A549 (cell line): ENCODE results near the gene GJE1. TPM values are rescaled to one million over a fixed set of nuclear protein-coding genes. Genes with fewer than 3 reads are reported as not detected.

Experiments used
- ATAC-seq, 2 experiments: fragments of 200-7000 bp in 1 of 2; fragments of >200 bp in 1 of 2; cut with Nextera tagmentation in 1 of 2; cut with Tn5 transposase in 1 of 2; 3 replicates each; pipeline versions ENCODE4 v1.8.0 to v1.9.1; 2018 to 2020; ENCODE audit warnings: mild to moderate bottlenecking in 1 of 2, moderate library complexity in 1 of 2
- CTCF ChIA-PET: fragments of 300-600 bp; sonication (Branson Sonifier 250); formaldehyde crosslinking; extraction: SDS; loops from one replicate; lab custom pipeline; 2021; ENCODE audit warnings: antibody characterized with exemption, inconsistent platforms; lab: Yijun Ruan, JAX
- POLR2A ChIA-PET: fragments of 350-600 bp; formaldehyde crosslinking; extraction: SDS; loops from one replicate; lab custom pipeline; 2021; ENCODE audit warnings: antibody characterized with exemption, inconsistent platforms; lab: Yijun Ruan, JAX
- DNase-seq, 2 experiments: peaks; one replicate each; pipeline versions ENCODE4 v3.0.0 to v3.0.0-alpha.2; 2011 to 2016; ENCODE audit warnings: low read depth in 1 of 2, low spot score in 1 of 2
- FAIRE-seq: peaks from 2 replicates; lab custom pipeline; 2011; peaks lifted over from hg19 to GRCh38; lab: Jason Lieb, UNC
- H3K27ac ChIP-seq, 2 experiments: fragments of >200 bp; sonication (Bioruptor Twin); formaldehyde crosslinking; 3 replicates each; pipeline ENCODE4 v1.5.1; 2016 to 2017
- H3K4me1 ChIP-seq: fragments of >200 bp; sonication (Bioruptor Twin); formaldehyde crosslinking; 3 replicates; pipeline ENCODE4 v1.6.1; 2016
- H3K4me2 ChIP-seq: fragments of >200 bp; sonication (Bioruptor Twin); formaldehyde crosslinking; 3 replicates; pipeline ENCODE4 v1.6.1; 2016
- H3K4me3 ChIP-seq: fragments of >200 bp; sonication (Bioruptor Twin); formaldehyde crosslinking; 3 replicates; pipeline ENCODE4 v1.5.1; 2016
- H3K9me3 ChIP-seq: fragments of >200 bp; sonication (Bioruptor Twin); formaldehyde crosslinking; 3 replicates; pipeline ENCODE4 v1.6.1; 2016
- BHLHE40 ChIP-seq: IDR thresholded peaks from 2 replicates; pipeline ENCODE4 v1.6.1; 2012; ENCODE audit warnings: low read depth, low read length, inconsistent platforms
- CBX8 ChIP-seq: fragments of 200-600 bp; sonication (generic); IDR thresholded peaks from 2 replicates; pipeline ENCODE4 v1.6.1; 2016
- CEBPB ChIP-seq, 2 experiments: fragments of >200 bp in 1 of 2; sonication (Bioruptor Twin) in 1 of 2; formaldehyde crosslinking in 1 of 2; IDR thresholded peaks; 2 replicates each; pipeline ENCODE4 v1.6.1; 2012 to 2016
- CHD2 ChIP-seq: fragments of 150-350 bp; IDR thresholded peaks from 2 replicates; pipeline ENCODE4 v1.6.1; 2014; ENCODE audit warnings: low read length; ENCODE audit not compliant: partially characterized antibody
- CHD4 ChIP-seq: fragments of 200-600 bp; sonication (generic); IDR thresholded peaks from 2 replicates; pipeline ENCODE4 v1.6.1; 2016; ENCODE audit warnings: antibody characterized with exemption, mild to moderate bottlenecking, borderline replicate concordance
- CTCF ChIP-seq: fragments of >200 bp; sonication (Bioruptor Twin); formaldehyde crosslinking; IDR thresholded peaks from 3 replicates; pipeline ENCODE4 v1.5.1; 2016
- E2F6 ChIP-seq: IDR thresholded peaks from 2 replicates; pipeline ENCODE4 v1.6.1; 2012; ENCODE audit warnings: low read depth, borderline replicate concordance
- EHF ChIP-seq: fragments of 250-450 bp; sonication (Bioruptor Pico); IDR thresholded peaks from 2 replicates; pipeline ENCODE4 v1.5.0; 2020; ENCODE audit warnings: mild to moderate bottlenecking
- FOSL2 ChIP-seq, 2 experiments: fragments of 450-650 bp in 1 of 2; fragments of >200 bp in 1 of 2; sonication (Bioruptor Twin) in 1 of 2; formaldehyde crosslinking; IDR thresholded peaks; 2 replicates each; pipeline versions ENCODE4 v1.5.0 to v1.6.1; 2016 to 2020; ENCODE audit warnings: mild to moderate bottlenecking in 1 of 2, moderate library complexity in 1 of 2
- HDAC2 ChIP-seq: fragments of 200-600 bp; sonication (generic); IDR thresholded peaks from 2 replicates; pipeline ENCODE4 v1.6.1; 2016
- HES2 ChIP-seq: fragments of >200 bp; sonication (Bioruptor Twin); formaldehyde crosslinking; IDR thresholded peaks from 2 replicates; pipeline ENCODE4 v1.6.1; 2016
- HMGXB4 ChIP-seq: fragments of 250-450 bp; sonication (Bioruptor Pico); IDR thresholded peaks from 2 replicates; pipeline ENCODE4 v1.5.0; 2021; ENCODE audit warnings: mild to moderate bottlenecking, moderate library complexity, borderline replicate concordance
- HOXA7 ChIP-seq: fragments of 250-450 bp; sonication (Bioruptor Pico); IDR thresholded peaks from 2 replicates; pipeline ENCODE4 v1.5.0; 2020; ENCODE audit warnings: mild to moderate bottlenecking, moderate library complexity
- HOXB5 ChIP-seq: fragments of 250-450 bp; sonication (Bioruptor Pico); IDR thresholded peaks from 2 replicates; pipeline ENCODE4 v1.5.0; 2020; ENCODE audit warnings: mild to moderate bottlenecking, moderate library complexity
- JUN ChIP-seq, 2 experiments: fragments of >200 bp; sonication (Bioruptor Twin); formaldehyde crosslinking; IDR thresholded peaks; 2 replicates in 1 of 2; 3 replicates in 1 of 2; pipeline ENCODE4 v1.6.1; 2016 to 2017
- JUNB ChIP-seq: fragments of >200 bp; sonication (Bioruptor Twin); formaldehyde crosslinking; IDR thresholded peaks from 2 replicates; pipeline ENCODE4 v1.6.1; 2016
- KDM5A ChIP-seq: fragments of 200-600 bp; sonication (generic); IDR thresholded peaks from 2 replicates; pipeline ENCODE4 v1.6.1; 2016; ENCODE audit warnings: antibody characterized with exemption, mild to moderate bottlenecking
- NFE2L2 ChIP-seq: fragments of 150-350 bp; conservative IDR thresholded peaks from 2 replicates; pipeline ENCODE4 v1.6.1; 2014; ENCODE audit warnings: low read length
- NPAS2 ChIP-seq: fragments of 250-450 bp; sonication (Bioruptor Pico); IDR thresholded peaks from 2 replicates; pipeline ENCODE4 v1.8.0; 2022; ENCODE audit warnings: mild to moderate bottlenecking, moderate library complexity, borderline replicate concordance
- NR3C1 ChIP-seq: fragments of >200 bp; sonication (Bioruptor Twin); formaldehyde crosslinking; IDR thresholded peaks from 3 replicates; pipeline ENCODE4 v1.6.1; 2017
- PHF8 ChIP-seq: fragments of 200-600 bp; sonication (generic); IDR thresholded peaks from 2 replicates; pipeline ENCODE4 v1.6.1; 2016; ENCODE audit warnings: low read depth, mild to moderate bottlenecking, antibody characterized with exemption, moderate library complexity, borderline replicate concordance
- POLR2AphosphoS2 ChIP-seq: conservative IDR thresholded peaks from 2 replicates; pipeline ENCODE4 v1.6.1; 2012; ENCODE audit warnings: low read length, improper control_type of control experiment, inconsistent platforms
- RARB ChIP-seq: fragments of 250-450 bp; sonication (Bioruptor Pico); IDR thresholded peaks from 2 replicates; pipeline ENCODE4 v1.8.0; 2021; ENCODE audit warnings: mild to moderate bottlenecking, moderate library complexity
- RNF2 ChIP-seq: fragments of 200-600 bp; sonication (generic); IDR thresholded peaks from 2 replicates; pipeline ENCODE4 v1.6.1; 2016; ENCODE audit warnings: low read depth, mild to moderate bottlenecking, antibody characterized with exemption, moderate library complexity, borderline replicate concordance
- SREBF2 ChIP-seq: fragments of 450-650 bp; IDR thresholded peaks from 2 replicates; pipeline ENCODE4 v1.6.1; 2014; ENCODE audit warnings: mild to moderate bottlenecking, moderate library complexity
- TP53 ChIP-seq: fragments of 250-450 bp; sonication (Bioruptor Pico); IDR thresholded peaks from 2 replicates; pipeline ENCODE4 v1.5.0; 2021; ENCODE audit warnings: mild to moderate bottlenecking, moderate library complexity
- ZC3H11A ChIP-seq: fragments of 450-650 bp; IDR thresholded peaks from 2 replicates; pipeline ENCODE4 v1.6.1; 2014; ENCODE audit warnings: antibody characterized with exemption, mild to moderate bottlenecking
- ZFP36 ChIP-seq: fragments of 450-650 bp; IDR thresholded peaks from 2 replicates; pipeline ENCODE4 v1.6.1; 2014; ENCODE audit warnings: borderline replicate concordance; ENCODE audit not compliant: partially characterized antibody
- ZSCAN20 ChIP-seq: fragments of 250-450 bp; sonication (Bioruptor Pico); IDR thresholded peaks from 2 replicates; pipeline ENCODE4 v1.8.0; 2022; ENCODE audit warnings: mild to moderate bottlenecking, moderate library complexity
- polyA plus RNA-seq, 4 experiments: library from polyadenylated mRNA; depleted of rRNA in 3 of 4; stranded (reverse); fragments of >200 nt; fragmentation: RNase III in 1 of 4; extraction: RNeasy Plus Mini Kit Qiagen cat#74134 plus additional on column Dnase treatment in 1 of 4; gene quantifications; 2 replicates in 3 of 4; 3 replicates in 1 of 4; pipeline ENCODE4 v1.2.3, GENCODE V29; 2011 to 2017
- TF ChIP-seq, protein P1 (sequence below): fragments of 250-450 bp; sonication (Bioruptor Pico); IDR thresholded peaks from 2 replicates; pipeline ENCODE4 v1.5.0; 2020; ENCODE audit warnings: low read depth, mild to moderate bottlenecking, moderate library complexity
- TF ChIP-seq, protein P2 (sequence below): fragments of >200 bp; sonication (Bioruptor Twin); formaldehyde crosslinking; IDR thresholded peaks from 3 replicates; pipeline ENCODE4 v1.6.1; 2016
- TF ChIP-seq, protein P3 (sequence below): IDR thresholded peaks from 2 replicates; pipeline ENCODE4 v1.6.1; 2012

Gene GJE1
- polyA plus RNA-seq, 2 of the 4 experiments (the other 2 are of a cell fraction): not detected

- TF ChIP-seq, protein P1, sequence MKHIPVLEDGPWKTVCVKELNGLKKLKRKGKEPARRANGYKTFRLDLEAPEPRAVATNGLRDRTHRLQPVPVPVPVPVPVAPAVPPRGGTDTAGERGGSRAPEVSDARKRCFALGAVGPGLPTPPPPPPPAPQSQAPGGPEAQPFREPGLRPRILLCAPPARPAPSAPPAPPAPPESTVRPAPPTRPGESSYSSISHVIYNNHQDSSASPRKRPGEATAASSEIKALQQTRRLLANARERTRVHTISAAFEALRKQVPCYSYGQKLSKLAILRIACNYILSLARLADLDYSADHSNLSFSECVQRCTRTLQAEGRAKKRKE: no peak
- no peak for TF ChIP-seq CBX8
- TF ChIP-seq NPAS2 (CRISPR knock-in tag): no peak
- no peak for TF ChIP-seq CEBPB (IDR thresholded peaks at IDR 0.05)
- no peak for TF ChIP-seq CHD2
- no peak for TF ChIP-seq HES2
- no peak for TF ChIP-seq HOXB5
- no peak for TF ChIP-seq POLR2AphosphoS2
- TF ChIP-seq NFE2L2: no peak
- no peak for TF ChIP-seq JUNB
- TF ChIP-seq ZC3H11A: no peak
- peak; percentile 90 for TF ChIP-seq CTCF
- TF ChIP-seq NR3C1: no peak
- no peak for TF ChIP-seq RARB (CRISPR knock-in tag)
- no peak for TF ChIP-seq EHF (CRISPR knock-in tag)
- TF ChIP-seq, protein P2, sequence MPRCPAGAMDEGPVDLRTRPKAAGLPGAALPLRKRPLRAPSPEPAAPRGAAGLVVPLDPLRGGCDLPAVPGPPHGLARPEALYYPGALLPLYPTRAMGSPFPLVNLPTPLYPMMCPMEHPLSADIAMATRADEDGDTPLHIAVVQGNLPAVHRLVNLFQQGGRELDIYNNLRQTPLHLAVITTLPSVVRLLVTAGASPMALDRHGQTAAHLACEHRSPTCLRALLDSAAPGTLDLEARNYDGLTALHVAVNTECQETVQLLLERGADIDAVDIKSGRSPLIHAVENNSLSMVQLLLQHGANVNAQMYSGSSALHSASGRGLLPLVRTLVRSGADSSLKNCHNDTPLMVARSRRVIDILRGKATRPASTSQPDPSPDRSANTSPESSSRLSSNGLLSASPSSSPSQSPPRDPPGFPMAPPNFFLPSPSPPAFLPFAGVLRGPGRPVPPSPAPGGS: peak; percentile 48; the same call in 1 of the 3 replicates
- no peak; the same call in 1 of the 2 replicates for TF ChIP-seq HDAC2
- TF ChIP-seq TP53: no peak
- peak; percentile 80 for TF ChIP-seq KDM5A
- TF ChIP-seq, protein P3, sequence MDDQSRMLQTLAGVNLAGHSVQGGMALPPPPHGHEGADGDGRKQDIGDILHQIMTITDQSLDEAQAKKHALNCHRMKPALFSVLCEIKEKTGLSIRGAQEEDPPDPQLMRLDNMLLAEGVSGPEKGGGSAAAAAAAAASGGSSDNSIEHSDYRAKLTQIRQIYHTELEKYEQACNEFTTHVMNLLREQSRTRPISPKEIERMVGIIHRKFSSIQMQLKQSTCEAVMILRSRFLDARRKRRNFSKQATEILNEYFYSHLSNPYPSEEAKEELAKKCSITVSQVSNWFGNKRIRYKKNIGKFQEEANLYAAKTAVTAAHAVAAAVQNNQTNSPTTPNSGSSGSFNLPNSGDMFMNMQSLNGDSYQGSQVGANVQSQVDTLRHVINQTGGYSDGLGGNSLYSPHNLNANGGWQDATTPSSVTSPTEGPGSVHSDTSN: no peak
- no peak for TF ChIP-seq ZSCAN20 (CRISPR knock-in tag)
- no peak for TF ChIP-seq FOSL2 (IDR thresholded peaks at IDR 0.05)
- no peak for TF ChIP-seq FOSL2 (CRISPR knock-in tag; IDR thresholded peaks at IDR 0.05)
- TF ChIP-seq RNF2: no peak
- TF ChIP-seq CHD4: no peak
- TF ChIP-seq SREBF2: no peak
Observed at GRCh38 chr6:142146828-142147662, 14.3 kb downstream of the GJE1 start, which contains the start of the genes NMBR and VTA1 (continued).

GRCh38 chr6:142152746-142153145 lies 20.0 kb downstream of the GJE1 start:
- DNase-seq: no peak
- ATAC-seq: no peak
- Histone ChIP-seq H3K27ac (no peak overlapping the region), H3K4me1 (peaks cover 35% of the 10 kb centered on the region; the same call in 2 of the 3 replicates), H3K4me2 (peak overlapping the region; percentile 27; the same call in 1 of the 3 replicates), H3K4me3 (no peak overlapping the region), H3K9me3 (no peaks in the 10 kb centered on the region)
- CTCF ChIA-PET: no interaction called here
- POLR2A ChIA-PET: no interaction called here
- no peak for FAIRE-seq
- no peak for TF ChIP-seq ZFP36
- no peak for TF ChIP-seq JUN (IDR thresholded peaks at IDR 0.05)
- TF ChIP-seq HES2: no peak
- no peak for TF ChIP-seq HOXA7 (CRISPR knock-in tag)
- TF ChIP-seq RARB (CRISPR knock-in tag): no peak
- TF ChIP-seq BHLHE40: no peak
- TF ChIP-seq HOXB5: no peak
- TF ChIP-seq E2F6: no peak
- TF ChIP-seq RNF2: no peak
- TF ChIP-seq SREBF2: no peak
- TF ChIP-seq HMGXB4 (CRISPR knock-in tag): no peak
- no peak for TF ChIP-seq PHF8
